GM18873 (cell line): ENCODE measurements around the gene STRIT1.
"Not testable (repeated sequence)": the region's sequence is repeated elsewhere in the genome, so short reads cannot be mapped to it uniquely, and the experiment has no call there.

Experiments
- ATAC-seq: cut with Tn5 transposase; IDR thresholded peaks from one replicate; pipeline ENCODE4 v1.9.1; 2021; ENCODE audit warnings: mild to moderate bottlenecking, moderate library complexity, moderate number of reproducible peaks; ENCODE audit not compliant: unreplicated experiment, low FRiP score

Gene STRIT1

DNA sequence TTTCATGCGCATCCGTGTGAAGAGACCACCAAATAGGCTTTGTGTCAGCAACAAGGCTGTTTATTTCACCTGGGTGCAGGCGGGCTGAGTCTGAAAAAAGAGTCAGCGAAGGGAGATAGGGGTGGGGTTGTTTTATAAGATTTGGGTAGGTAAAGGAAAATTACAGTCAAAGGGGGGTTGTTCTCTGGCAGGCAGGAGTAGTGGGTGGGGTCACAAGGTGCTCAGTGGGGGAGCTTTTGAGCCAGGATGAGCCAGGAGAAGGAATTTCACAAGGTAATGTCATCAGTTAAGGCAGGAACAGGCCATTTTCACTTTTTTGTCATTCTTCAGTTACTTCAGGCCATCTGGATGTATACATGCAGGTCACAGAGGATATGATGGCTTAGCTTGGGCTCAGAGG lies 19.0 kb downstream of the STRIT1 start:
- ATAC-seq = not testable (repeated sequence)

DNA sequence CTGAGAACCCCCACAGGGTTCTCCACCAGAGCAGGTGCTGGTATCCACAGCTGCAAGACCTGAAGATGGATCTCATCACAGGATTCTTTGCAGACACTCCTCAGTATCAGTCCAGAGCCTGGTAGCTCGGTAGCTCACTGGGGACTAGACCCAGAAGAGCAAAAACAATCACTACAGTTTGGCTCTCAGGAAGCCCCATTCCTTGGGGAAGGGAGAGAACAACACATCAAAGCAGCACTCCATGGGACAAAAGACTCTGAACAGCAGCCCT lies 22.2 kb downstream of the STRIT1 start:
- ATAC-seq = no peak

DNA sequence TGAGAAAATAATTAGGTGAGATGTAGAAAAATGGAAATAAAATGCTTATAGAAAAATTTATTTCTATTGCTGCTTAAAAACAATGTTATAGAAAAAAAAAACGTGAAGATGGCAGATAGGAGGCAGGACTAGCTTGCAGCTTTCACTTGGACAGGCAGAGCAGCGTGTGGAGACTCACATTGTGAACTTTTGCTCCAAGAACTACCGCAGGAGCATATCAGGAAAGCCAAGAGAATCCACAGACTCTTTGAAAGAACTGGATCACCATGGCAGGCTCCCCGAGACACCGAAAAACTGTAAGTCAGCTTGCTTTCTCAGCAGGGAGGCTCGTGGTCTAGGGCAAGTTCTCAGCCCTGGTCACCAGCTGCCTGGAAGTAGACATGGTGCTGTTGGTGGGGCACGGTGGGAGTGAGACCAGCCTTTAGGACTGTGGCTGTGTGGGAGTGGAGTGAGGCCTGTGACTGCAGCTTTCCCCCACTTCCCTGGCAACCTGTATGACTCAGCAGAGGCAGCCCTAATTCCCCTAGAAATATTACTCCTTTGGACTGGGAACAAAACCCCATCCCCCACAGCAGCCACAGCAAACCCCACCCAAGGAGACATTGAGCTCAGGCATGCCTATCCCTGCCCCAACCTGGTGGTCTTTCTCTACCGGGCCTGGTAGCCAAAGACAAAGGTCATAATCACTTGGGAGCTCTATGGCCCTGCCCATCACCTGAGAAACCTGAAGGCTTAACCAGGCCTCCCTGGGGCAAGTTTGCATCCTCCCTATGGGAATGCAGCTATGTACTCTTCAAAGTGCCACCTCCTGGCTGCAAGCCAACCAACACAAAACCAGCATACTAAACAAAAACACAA lies 22.8 kb downstream of the STRIT1 start:
- ATAC-seq = no peak

DNA sequence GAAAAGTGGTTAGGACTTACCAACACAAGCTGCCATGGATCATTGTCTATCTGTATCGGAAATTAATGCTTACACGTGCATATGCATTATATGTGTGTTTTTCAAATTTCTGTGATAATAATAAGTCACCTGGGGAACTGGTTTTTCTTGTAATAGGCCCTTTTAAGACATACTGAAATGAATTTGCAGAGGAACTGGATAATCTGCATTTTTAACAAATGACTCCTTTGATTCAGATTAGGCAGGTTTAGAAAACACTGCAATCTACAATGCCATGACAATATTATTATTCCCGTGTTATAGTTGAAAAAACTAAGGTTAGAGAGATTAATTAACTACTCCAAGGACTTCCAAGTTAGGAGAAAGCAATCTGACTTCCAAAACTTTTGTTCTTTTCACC lies 23.4 kb downstream of the STRIT1 start:
- ATAC-seq = no peak

DNA sequence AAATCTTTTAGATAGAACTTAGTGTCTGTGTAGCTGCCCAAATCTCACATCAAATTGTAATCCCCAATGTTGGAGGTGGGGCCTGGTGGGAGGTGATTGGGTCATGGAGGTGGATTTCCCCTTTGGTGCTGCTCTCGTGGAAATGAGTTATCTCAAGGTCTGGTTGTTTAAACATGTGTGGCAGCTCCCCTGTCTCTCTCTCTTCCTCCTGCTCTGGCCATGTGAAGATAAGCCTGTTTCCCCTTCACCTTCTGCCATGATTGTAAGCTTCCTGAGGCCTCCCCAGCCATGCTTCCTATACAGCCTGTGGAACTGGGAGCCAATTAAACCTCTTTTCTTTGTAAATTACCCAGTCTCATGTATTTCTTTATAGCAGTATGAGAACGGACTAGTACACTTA lies 30.6 kb downstream of the STRIT1 start:
- ATAC-seq = not testable (repeated sequence)

DNA sequence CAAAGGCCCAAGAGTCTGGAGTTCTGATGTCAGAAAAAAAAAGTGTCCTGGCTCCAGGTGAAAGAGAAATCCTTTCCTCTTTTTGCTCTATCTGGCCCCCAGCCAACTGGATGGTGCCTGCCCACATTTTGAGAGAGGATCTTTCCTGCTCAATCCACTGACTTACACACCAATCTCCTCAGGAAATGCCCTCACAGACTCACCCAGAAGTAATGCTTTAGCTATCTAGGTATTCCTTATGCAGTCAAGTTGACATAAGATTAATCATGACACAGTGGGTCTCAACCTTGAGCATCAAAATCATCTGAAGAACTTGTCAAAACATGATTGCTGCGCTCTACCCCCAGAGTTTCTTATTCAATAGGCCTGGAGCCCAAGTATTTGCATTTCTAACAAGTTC lies 31.2 kb downstream of the STRIT1 start:
- ATAC-seq = no peak

DNA sequence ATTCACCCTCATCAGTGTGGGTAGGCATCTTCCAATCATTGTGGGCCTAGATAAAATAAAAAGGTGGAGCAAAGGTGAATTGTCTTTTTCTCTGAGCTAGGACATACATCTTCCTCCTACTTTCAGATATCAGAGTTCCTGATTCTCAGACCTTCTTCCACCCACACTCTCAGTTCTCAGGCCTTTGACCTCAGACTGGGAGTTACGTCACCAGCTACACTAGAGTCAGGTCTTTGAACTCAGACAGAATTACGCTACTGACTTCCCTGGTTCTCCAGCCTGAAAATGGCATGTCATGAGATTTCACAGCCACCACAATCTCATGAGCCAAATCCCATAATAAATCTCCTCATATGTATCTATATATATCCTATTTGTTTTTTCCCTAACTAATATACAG lies 39.0 kb downstream of the STRIT1 start:
- ATAC-seq = no peak

DNA sequence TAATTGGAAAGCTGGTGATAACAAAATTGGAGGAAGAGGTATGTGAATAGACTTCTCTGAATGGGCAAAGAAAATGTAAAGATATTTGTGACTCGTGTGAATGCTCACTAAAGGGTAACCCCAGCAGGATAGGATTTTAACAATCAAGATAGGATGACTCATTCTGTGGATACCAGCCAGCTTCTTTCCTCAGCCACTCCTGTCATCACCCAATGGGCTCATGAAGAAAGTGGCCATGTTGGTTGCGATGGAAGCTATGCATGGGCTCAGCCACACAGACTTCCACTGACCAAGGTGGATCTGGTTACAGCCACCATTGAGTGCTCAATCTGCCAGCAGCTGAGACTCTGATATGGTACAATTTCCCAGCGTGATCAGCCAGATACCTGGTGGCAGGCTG lies 40.9 kb downstream of the STRIT1 start:
- ATAC-seq = no peak

DNA sequence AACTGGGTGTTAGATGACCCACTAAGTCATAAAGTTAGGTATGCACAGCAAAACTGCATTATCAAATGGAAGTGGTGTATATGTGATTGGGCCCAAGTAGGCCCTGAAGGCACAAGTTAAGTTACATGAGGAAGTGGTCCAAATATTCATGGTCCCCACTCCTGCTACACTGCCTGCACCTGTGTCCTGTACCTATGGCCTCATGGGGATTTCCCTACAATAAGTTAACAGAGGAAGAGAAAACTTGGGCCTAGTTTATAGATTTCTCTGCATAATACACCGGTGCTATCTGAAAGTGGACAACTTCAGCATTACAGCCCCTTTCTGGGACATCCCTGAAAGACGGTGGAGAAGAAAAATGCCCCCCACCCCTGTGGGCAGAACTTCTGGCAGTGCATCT lies 41.5 kb downstream of the STRIT1 start:
- no peak for ATAC-seq

DNA sequence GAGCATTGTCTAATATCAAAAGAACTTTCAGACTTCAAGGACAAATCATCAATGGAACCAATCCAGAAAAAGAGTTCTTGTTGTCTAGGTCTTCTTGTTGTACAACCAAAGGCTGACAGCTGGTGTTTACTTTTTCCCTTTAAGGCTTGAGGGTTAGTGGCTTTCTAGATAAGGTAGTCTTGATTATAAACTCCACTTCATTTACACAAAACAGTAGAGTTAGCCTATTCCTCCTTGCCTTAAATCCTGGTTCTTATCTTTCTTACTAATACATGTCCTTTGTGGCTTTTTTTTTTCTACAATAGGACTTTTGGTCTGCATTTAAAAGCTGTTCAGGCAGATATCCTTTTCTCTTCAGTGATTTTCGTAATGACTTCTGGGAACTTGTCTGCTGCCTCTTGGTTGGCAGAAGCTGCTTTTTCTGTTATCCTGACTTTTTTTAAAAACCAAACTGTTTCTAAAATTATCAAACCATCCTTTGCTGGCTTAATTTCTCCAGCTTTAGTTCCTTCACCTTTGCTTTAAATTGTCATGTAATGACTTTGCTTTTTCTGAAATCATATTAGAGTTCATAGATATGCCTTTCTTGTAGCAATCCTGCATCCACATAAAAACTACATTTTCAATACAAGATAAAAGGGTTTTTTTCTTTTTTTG lies 44.8 kb downstream of the STRIT1 start:
- ATAC-seq = no peak

DNA sequence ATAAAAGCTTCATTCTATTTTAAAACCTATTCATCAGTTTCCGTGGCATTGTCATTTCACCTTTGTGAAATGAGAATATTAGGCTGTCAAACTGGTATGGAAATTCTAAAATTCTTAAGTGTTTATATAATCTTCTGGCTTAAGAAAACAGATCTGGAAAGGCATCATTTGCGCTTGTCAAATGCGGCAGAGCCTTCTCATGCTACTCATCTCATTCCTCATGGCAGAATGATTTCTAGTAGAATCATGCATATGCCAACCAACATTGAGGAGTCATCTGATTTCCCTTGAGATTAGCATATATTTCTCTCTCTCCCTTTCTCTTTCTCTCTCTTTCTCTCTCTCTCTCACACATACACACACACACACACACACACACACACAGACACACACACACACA lies 48.8 kb downstream of the STRIT1 start:
- no peak for ATAC-seq

DNA sequence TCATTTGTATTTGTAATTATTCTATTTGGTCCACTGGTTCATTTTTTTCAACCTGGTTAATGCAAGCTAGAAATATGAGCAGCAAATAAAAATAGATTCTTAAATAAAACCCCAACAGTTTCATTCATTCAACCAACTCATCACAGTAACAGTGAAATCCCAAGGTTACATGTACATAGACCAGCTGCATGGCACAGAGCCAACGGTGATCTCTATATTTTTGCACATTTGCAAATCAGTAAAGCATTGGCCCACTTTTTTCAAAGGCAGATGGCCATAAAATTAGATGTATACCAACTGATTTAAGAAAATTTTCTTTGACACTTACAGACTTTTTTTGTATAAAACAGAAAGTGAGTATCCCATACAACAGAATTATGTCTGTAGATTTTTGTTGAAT lies 49.3 kb downstream of the STRIT1 start:
- ATAC-seq = no peak

DNA sequence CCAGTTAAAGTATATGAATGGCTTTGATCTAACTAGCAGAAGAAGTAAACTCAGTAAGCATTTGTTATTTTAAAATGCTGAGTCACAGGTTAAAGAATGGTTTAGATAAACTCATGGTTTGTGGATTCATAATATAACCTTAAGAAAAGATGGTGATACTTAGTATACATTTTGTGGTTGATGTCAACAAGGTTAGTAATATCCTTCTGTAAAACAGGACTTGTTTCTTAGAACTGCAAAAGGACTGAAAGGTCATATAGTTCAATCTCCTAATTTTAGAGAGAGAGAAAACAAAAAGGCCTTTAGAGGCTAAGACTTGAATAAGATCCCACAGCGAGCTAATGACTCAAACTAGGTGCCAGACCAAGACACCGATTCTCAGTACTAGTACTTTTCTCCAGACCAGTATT lies 50.0 kb downstream of the STRIT1 start:
- no peak for ATAC-seq

DNA sequence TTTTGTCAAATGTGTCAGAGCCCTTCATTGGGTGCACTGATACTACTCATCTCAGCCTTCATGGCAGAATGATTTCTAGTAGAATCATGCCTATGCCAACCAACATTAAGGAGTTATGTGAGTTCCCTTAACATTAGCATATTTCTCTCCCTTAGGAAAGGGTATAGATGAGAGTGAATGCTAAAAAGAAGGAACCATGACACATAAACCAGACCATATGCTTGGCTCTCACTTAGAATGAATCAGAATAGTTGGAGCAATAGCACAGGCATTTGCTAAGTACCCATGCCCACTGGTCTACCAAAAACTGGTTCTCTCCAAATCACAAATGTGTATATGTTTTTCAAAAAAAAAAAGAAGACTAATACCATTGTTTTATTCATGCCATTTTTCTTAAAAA lies 51.1 kb downstream of the STRIT1 start:
- no peak for ATAC-seq

DNA sequence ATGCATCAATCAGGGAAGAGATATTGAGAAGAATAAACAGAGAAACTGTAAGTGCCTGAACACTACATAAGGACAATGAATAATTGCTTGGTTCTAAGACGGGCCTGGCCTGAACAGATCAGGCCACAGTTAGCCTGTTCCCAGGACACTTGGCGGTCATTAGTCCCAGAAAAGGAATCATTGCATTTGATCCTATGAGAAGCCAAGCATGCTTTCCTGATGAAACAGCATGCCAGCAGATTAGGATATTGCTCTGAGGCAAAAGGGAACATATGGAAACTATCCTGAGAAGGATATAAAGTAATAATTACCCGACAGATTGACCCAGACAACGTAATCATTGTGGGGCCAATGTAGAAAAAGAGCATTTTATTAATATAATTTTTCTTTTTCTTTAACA lies 51.9 kb downstream of the STRIT1 start:
- no peak for ATAC-seq
